HFF-Myc (cell line): ENCODE results near the gene BRAF.

Experiments used
- DNase-seq: peaks from one replicate; pipeline ENCODE4 v3.0.0-alpha.2; 2011; ENCODE audit warnings: low read depth; ENCODE audit errors: extremely low read depth
- H3K4me3 ChIP-seq: replicated peaks from 2 replicates; pipeline ENCODE4 v1.5.1; 2011; ENCODE audit warnings: low read depth, mild to moderate bottlenecking, control low read depth, low read length
- TF ChIP-seq, protein P1 (sequence below): IDR thresholded peaks from 2 replicates; pipeline ENCODE4 v1.5.1; 2012; ENCODE audit warnings: mild to moderate bottlenecking, low read depth, low read length, control low read depth; ENCODE audit errors: missing control alignments

Gene BRAF

GRCh38 chr7:140734096-140734495 is 190.6 kb downstream of the BRAF start:
- DNase-seq, result no peak
- TF ChIP-seq, protein P1, sequence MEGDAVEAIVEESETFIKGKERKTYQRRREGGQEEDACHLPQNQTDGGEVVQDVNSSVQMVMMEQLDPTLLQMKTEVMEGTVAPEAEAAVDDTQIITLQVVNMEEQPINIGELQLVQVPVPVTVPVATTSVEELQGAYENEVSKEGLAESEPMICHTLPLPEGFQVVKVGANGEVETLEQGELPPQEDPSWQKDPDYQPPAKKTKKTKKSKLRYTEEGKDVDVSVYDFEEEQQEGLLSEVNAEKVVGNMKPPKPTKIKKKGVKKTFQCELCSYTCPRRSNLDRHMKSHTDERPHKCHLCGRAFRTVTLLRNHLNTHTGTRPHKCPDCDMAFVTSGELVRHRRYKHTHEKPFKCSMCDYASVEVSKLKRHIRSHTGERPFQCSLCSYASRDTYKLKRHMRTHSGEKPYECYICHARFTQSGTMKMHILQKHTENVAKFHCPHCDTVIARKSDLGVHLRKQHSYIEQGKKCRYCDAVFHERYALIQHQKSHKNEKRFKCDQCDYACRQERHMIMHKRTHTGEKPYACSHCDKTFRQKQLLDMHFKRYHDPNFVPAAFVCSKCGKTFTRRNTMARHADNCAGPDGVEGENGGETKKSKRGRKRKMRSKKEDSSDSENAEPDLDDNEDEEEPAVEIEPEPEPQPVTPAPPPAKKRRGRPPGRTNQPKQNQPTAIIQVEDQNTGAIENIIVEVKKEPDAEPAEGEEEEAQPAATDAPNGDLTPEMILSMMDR, result no peak
- no peak overlapping the region for H3K4me3 ChIP-seq

GRCh38 chr7:140732416-140732815 is 192.3 kb downstream of the BRAF start:
- TF ChIP-seq, protein P1, result no peak
- no peak for DNase-seq

DNA sequence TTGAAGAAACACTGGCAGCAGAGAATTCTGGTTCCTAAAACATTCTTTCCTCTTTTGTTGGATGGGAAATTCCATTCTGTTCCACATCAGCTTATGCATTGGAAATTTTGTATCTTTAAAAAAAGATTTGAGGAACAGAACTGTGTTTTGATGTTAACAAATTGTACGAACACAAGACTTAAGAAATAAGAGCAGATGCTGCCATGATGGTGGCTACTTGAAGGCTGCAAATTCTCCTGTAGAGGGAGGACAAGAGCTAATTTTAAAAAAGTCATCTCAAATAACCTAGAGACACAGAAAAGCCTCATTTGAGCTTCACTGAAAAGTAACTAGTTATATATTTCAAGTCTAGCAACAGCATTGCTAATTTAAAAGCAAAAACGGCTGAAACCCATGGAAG is 198.4 kb downstream of the BRAF start:
- peak; percentile 11 for DNase-seq
- TF ChIP-seq, protein P1, result peak; percentile 51
- no peak overlapping the region for H3K4me3 ChIP-seq

More at GRCh38 chr7:140732416-140732815, 192.3 kb downstream of the BRAF start:
- no peak overlapping the region for H3K4me3 ChIP-seq

- TF ChIP-seq, protein P1, result no peak
Measured at GRCh38 chr7:140724706-140725105, 200.0 kb downstream of the BRAF start.

GRCh38 chr7:140723574-140723973 is 201.2 kb downstream of the BRAF start:
- TF ChIP-seq, protein P1, result no peak
- DNase-seq, result no peak
- no peak overlapping the region for H3K4me3 ChIP-seq

More at GRCh38 chr7:140724706-140725105, 200.0 kb downstream of the BRAF start:
- no peak overlapping the region for H3K4me3 ChIP-seq
- no peak for DNase-seq

DNA sequence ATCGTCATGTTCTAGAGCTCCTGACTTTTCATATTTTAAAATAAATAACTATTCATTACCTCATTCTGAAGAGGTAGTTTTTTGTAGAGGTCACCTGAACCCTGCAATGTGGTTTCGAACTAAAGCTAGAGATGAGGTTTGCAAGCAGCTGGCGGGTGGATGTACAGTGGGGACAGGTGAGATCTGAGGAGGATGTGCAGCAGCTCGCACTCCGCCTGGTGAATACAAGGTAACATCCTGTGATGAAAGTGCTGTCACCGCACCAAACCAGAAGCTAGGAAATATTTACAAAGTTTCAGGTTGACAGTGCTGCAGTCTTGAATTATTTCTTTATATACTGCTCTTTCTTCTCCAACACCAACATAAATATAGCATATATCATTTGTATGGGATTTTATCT is 201.7 kb downstream of the BRAF start:
- DNase-seq, result no peak
- TF ChIP-seq, protein P1, result no peak
- H3K4me3 ChIP-seq, result no peak overlapping the region

- no peak overlapping the region for H3K4me3 ChIP-seq
- TF ChIP-seq, protein P1, result no peak
- no peak for DNase-seq
Measured at GRCh38 chr7:140722254-140722653, 202.5 kb downstream of the BRAF start.
